ENCODE results near the gene CD163. TPM values are rescaled to one million over a fixed set of nuclear protein-coding genes. Genes with fewer than 3 reads are reported as not detected.

The CD163 gene
- total RNA-seq, 1 experiment from 2014 or later = not detected

GRCh38 chr12:7472060-7472459 lies 31.5 kb downstream of the CD163 start:
- H3K79me2 ChIP-seq (ENCODE audit: low read length) = no peaks in the 10 kb centered on the region
- no peaks in the 10 kb centered on the region for H3K9me2 ChIP-seq (replicated peaks; ENCODE audit: low read length)
- DNase-seq = no peak
- no peak for ATAC-seq
- H3K27ac ChIP-seq (ENCODE audit: low read length) = no peak overlapping the region
- H3K27me3 ChIP-seq (ENCODE audit: low read length) = no peaks in the 10 kb centered on the region
- H3F3A ChIP-seq (ENCODE audit: low read length, unreplicated experiment) = no peaks in the 10 kb centered on the region
- H3K9me3 ChIP-seq (ENCODE audit: low read length) = no peaks in the 10 kb centered on the region
- H3K36me3 ChIP-seq (ENCODE audit: low read depth, low read length) = no peaks in the 10 kb centered on the region
- no peak overlapping the region for H3K9ac ChIP-seq (ENCODE audit: low read length)
- CTCF ChIA-PET = no interaction called here
- no peak overlapping the region for H2AFZ ChIP-seq (ENCODE audit: low read length)
- TF ChIP-seq CTCF (conservative IDR thresholded peaks at IDR 0.05; ENCODE audit: low read depth, low read length) (no peak), EZH2phosphoT487 (IDR thresholded peaks at IDR 0.05; ENCODE audit: borderline replicate concordance, low read length) (no peak), EZH2 (IDR thresholded peaks at IDR 0.05; ENCODE audit: low read length, unreplicated experiment) (no peak)
- H4K20me1 ChIP-seq (ENCODE audit: low read length) = no peaks in the 10 kb centered on the region
- intact Hi-C loops (cut with micrococcal nuclease) = no loop called here
- no peak overlapping the region for H3K4me3 ChIP-seq (ENCODE audit: low read length)
- POLR2A ChIA-PET (ENCODE audit: unreplicated experiment) = no interaction called here
- BruUV-seq (replicated peaks) = no TSS peak
- H3K4me1 ChIP-seq (ENCODE audit: insufficient read depth, low read length) = no peaks in the 10 kb centered on the region
- no peak overlapping the region for H3K4me2 ChIP-seq (ENCODE audit: low read length)

DNA sequence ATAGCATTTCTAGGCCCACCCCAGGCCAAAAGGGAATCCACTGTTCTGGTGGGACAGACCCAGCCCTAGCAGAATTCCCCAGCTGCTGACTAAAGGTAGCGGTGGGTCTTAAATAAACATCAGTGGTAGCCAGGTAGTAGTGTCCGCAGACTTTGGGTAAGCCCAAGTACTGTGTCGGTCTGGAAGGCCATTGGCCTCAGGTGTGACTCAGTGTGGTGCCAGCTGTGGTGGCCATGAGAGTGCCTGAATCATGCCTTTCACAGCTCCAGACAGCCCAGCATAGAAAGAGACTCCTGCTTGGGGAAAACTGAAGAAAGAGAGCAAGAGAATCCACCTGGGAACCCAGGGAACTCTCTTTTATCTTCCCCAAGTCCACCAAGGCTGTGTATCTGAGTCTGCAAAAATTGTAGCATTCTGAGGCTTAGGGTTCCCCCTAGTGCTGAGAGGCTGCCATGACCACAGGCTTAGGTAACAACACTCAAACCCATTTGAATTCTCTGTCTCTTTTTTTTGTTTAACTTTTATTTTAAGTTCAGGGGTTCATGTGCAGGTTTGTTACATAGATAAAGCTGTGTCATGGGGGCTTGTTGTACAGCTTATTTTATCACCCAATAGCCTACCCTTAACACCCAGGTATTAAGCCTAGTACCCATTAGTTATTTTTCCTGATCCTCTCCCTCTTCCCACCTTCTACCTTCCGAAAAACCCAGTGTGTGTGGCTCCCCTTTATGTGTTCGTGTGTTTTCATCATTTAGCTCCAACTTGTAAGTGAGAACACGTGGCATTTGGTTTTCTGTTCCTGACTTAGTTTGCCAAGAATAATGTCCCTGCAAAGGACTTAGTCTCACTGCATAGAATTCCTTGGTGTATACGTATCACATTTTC lies 43.0 kb downstream of the CD163 start:
- no peaks in the 10 kb centered on the region for H3K36me3 ChIP-seq (ENCODE audit: low read depth, low read length)
- H3K27me3 ChIP-seq (ENCODE audit: low read length) = no peaks in the 10 kb centered on the region
- no peak overlapping the region for H3K27ac ChIP-seq (ENCODE audit: low read length)
- H3F3A ChIP-seq (ENCODE audit: low read length, unreplicated experiment) = no peaks in the 10 kb centered on the region
- H3K9ac ChIP-seq (ENCODE audit: low read length) = no peak overlapping the region
- no peak overlapping the region for H3K4me2 ChIP-seq (ENCODE audit: low read length)
- no peaks in the 10 kb centered on the region for H3K9me3 ChIP-seq (ENCODE audit: low read length)
- ATAC-seq (peak; percentile 76), DNase-seq (peak; percentile 53)
- no peaks in the 10 kb centered on the region for H3K9me2 ChIP-seq (replicated peaks; ENCODE audit: low read length)
- BruUV-seq (replicated peaks) = no TSS peak
- POLR2A ChIA-PET (ENCODE audit: unreplicated experiment) = no interaction called here
- no peak overlapping the region for H3K4me3 ChIP-seq (ENCODE audit: low read length)
- no peaks in the 10 kb centered on the region for H3K4me1 ChIP-seq (ENCODE audit: insufficient read depth, low read length)
- no peak overlapping the region for H2AFZ ChIP-seq (ENCODE audit: low read length)
- CTCF ChIA-PET = interaction anchor here (0.6 kb wide), 1 partner anchor 12 kb away, joined by 3 read pairs; no protein-coding TSS in a partner anchor
- no peaks in the 10 kb centered on the region for H4K20me1 ChIP-seq (ENCODE audit: low read length)
- H3K79me2 ChIP-seq (ENCODE audit: low read length) = no peaks in the 10 kb centered on the region
- intact Hi-C loops (cut with micrococcal nuclease) = loop anchor here (1.0 kb wide), 1 partner anchor 241 kb away; no protein-coding TSS in a partner anchor
- peak; percentile 75 for TF ChIP-seq CTCF (conservative IDR thresholded peaks at IDR 0.05; ENCODE audit: low read depth, low read length)
- no peak for TF ChIP-seq EZH2phosphoT487 (IDR thresholded peaks at IDR 0.05; ENCODE audit: borderline replicate concordance, low read length)
- no peak for TF ChIP-seq EZH2 (IDR thresholded peaks at IDR 0.05; ENCODE audit: low read length, unreplicated experiment)

- no peaks in the 10 kb centered on the region for H3K36me3 ChIP-seq (ENCODE audit: low read depth, low read length)
- intact Hi-C loops (cut with micrococcal nuclease) = loop anchor here (1.0 kb wide), 1 partner anchor 241 kb away; no protein-coding TSS in a partner anchor
- no peaks in the 10 kb centered on the region for H3F3A ChIP-seq (ENCODE audit: low read length, unreplicated experiment)
- H2AFZ ChIP-seq (ENCODE audit: low read length) = no peak overlapping the region
- no peaks in the 10 kb centered on the region for H4K20me1 ChIP-seq (ENCODE audit: low read length)
- no peak overlapping the region for H3K4me2 ChIP-seq (ENCODE audit: low read length)
- H3K4me3 ChIP-seq (ENCODE audit: low read length) = no peak overlapping the region
- BruUV-seq (replicated peaks) = no TSS peak
- H3K79me2 ChIP-seq (ENCODE audit: low read length) = no peaks in the 10 kb centered on the region
- H3K27me3 ChIP-seq (ENCODE audit: low read length) = no peaks in the 10 kb centered on the region
- no peak for ATAC-seq
- H3K9me3 ChIP-seq (ENCODE audit: low read length) = no peaks in the 10 kb centered on the region
- no peak for DNase-seq
- POLR2A ChIA-PET (ENCODE audit: unreplicated experiment) = no interaction called here
- H3K9me2 ChIP-seq (replicated peaks; ENCODE audit: low read length) = no peaks in the 10 kb centered on the region
- no peak overlapping the region for H3K9ac ChIP-seq (ENCODE audit: low read length)
- no peak for TF ChIP-seq EZH2phosphoT487 (IDR thresholded peaks at IDR 0.05; ENCODE audit: borderline replicate concordance, low read length)
- no peak for TF ChIP-seq CTCF (conservative IDR thresholded peaks at IDR 0.05; ENCODE audit: low read depth, low read length)
- no peak for TF ChIP-seq EZH2 (IDR thresholded peaks at IDR 0.05; ENCODE audit: low read length, unreplicated experiment)
- no peaks in the 10 kb centered on the region for H3K4me1 ChIP-seq (ENCODE audit: insufficient read depth, low read length)
- no peak overlapping the region for H3K27ac ChIP-seq (ENCODE audit: low read length)
- CTCF ChIA-PET = no interaction called here
Observed at GRCh38 chr12:7459973-7460372, 43.6 kb downstream of the CD163 start.

Data from PC-3 (cell line).